C4-2B (cell line): ENCODE results near the gene MKLN1.

Source experiments
- H3K27ac ChIP-seq: fragments of 450-650 bp; 2 replicates; pipeline ENCODE4 v1.5.1; 2017
- CTCF ChIP-seq: fragments of 450-650 bp; conservative IDR thresholded peaks from 2 replicates; pipeline ENCODE4 v1.5.1; 2017; ENCODE audit warnings: mild to moderate bottlenecking
- ZFX ChIP-seq: fragments of 450-650 bp; IDR thresholded peaks from 2 replicates; pipeline ENCODE4 v1.6.1; 2017

The MKLN1 gene

DNA sequence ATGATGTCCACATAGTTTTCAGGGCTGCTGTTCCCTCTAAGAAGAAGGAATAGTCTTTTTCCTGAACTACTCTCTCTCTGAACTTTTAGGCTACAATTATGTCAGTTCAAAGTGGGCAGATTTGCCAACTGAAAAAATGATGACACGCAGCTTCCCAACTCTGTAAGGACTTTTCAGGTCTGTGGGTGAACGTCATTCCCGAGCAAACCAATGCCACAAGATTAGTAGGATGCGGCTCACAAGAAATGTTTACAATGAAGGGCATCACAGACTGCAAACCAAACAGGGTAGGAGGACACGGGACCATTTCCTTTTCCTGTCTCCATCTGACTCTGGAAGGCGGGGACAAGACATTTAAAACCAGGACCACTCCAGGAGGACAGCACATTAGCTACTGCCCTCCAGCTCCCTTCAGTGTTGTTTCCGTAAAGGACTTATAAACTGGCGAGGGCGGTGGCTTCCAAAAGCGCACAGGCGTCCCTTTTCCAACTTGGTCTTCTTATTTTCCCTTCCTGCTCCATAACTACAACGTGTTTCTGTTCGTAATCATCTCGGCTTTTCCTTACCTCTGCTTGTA is 539 bp upstream of the MKLN1 start:
- H3K27ac ChIP-seq = peak overlapping the region; percentile 98
- no peak for TF ChIP-seq CTCF
- TF ChIP-seq ZFX = no peak

- TF ChIP-seq CTCF (no peak), ZFX (no peak)
- H3K27ac ChIP-seq = peak overlapping the region; percentile 98
These were observed 900 bp downstream of the MKLN1 start for GRCh38 chr7:131328377-131329175.

DNA sequence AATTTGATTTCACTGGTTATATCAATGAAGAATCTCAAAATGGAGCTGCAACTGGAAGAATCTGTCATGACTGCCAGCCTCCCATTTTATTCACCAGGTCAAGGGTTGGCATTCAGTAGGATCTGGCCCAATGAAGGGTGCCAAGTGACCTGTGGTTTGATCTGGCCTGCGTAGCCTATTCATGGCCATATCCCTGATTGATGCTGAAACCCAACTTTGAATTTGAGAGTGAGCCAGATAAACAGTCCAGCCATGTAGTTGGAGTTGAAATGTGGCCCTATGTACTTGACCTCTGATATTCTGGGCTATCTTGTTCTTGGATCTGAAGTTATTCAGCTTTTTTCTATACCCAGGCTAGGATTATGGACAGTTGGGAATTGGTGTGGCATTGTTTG is 1.5 kb downstream of the MKLN1 start:
- peak overlapping the region; percentile 36; the same call in 1 of the 2 replicates for H3K27ac ChIP-seq
- TF ChIP-seq CTCF (no peak), ZFX (no peak)

- no peak overlapping the region for H3K27ac ChIP-seq
These were observed 2.6 kb downstream of the MKLN1 start for GRCh38 chr7:131330299-131330698.

GRCh38 chr7:131331806-131332205 is 4.1 kb downstream of the MKLN1 start:
- no peak overlapping the region for H3K27ac ChIP-seq
- TF ChIP-seq CTCF (no peak), ZFX (no peak)

More at GRCh38 chr7:131330299-131330698, 2.6 kb downstream of the MKLN1 start:
- no peak for TF ChIP-seq ZFX

GRCh38 chr7:131332729-131333128 is 5.1 kb downstream of the MKLN1 start:
- H3K27ac ChIP-seq = peak overlapping the region; percentile 12

DNA sequence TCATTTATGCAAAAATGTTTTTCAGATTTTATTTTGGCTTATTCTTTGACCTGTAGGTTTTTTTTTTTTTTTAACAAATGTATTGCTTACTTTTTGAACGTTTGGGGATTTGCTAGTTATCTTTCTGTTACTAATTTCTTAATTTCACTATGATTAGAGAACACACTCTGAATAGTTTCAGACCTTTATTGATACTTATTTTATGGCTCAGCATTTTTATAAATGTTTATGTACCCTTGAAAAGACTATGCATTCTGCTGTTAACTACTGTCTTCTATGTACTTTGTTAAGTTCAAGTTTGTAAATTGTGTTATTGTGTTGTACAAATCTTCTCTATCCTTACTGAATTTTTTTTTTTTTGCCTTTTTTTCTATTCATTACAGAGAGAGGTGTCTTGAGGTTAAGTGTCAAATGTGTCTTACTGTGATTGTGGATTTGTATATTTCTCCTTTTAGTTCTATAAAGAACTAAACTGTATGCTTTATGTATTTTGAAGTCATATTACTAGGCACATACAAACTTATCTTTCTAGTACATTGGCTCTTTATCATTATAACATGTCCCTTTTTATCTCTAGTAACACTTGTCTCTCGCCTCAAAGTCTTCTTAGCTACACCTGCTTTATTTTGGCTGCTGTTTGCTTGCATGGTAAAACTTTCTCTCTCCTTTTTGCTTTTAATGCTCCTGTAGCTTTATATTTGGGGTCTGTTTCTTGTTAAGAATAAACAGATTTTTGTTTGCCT is 8.1 kb downstream of the MKLN1 start:
- TF ChIP-seq CTCF (no peak), ZFX (no peak)
- no peak overlapping the region for H3K27ac ChIP-seq

- H3K27ac ChIP-seq = no peak overlapping the region
- TF ChIP-seq ZFX (no peak), CTCF (no peak)
These were observed 9.3 kb downstream of the MKLN1 start for GRCh38 chr7:131336956-131337355.
